ENCODE results near the gene RELL2. TPM values are rescaled to one million over a fixed set of nuclear protein-coding genes. Genes with fewer than 3 reads are reported as not detected.
A peak's percentile ranks its signal among the peaks of the same experiment; 100 is the strongest.

Gene RELL2
- total and polyA plus RNA-seq, 4 donors: 1.2 to 6.9 (median 6.2) TPM

DNA sequence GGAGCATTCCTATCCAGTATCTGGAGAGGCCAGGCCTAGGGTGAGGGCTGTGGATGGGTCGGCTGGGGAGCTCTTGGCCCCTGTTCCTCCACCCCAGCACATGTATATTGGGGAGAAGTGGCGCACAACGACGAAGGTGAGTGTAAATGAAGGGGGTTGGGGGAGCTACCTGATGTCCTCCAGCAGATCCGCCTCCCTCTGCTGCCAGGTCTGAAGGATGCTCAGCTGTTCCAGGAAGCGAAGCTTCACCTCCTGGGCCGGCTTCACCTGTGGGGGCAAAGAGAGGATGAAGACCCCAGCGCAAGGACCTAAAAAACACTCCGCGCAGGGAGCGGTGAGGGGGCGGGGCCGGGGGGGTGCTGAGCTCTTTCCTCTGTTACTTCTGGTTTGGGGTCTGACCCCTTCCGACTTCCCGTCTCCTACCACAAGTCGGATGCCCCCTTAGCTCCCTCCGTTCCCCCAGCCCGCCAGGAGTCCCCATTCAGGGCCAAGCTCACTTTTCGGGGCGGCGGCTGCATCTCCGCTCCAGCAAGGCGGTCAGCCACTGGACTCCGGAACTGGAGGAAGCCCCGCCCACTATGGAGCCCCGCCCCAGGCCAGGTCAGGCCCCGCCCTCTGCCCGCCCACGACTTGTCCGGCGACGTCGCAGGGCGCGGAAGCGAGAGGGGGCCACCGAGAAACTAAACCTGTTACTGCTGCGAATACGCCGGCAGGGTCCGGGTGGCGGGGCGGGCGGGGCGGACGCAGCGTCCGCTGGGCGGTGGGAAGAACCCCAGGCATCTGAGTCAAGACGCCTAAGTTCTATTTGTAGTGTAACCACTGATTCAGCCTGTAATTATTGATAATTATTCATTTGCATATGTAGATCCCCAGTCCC, 14.3 kb downstream of the RELL2 start, which contains the start of gene FCHSD1:
FCHSD1 (minus strand) TSS at position 568 of the 877 bp plus-strand sequence; CDS start at position 518, 50 bp downstream.
- peak within 1 kb of the TSS in 1 of 2 donors; percentile 32 for H3K27ac ChIP-seq (ENCODE audit: low read depth in 1 of 2, low read length in 1 of 2)
- 5 to 8% methylated on average over 39 to 50 of the region's 50 CpGs for WGBS, 2 donors
- H3K36me3 ChIP-seq (ENCODE audit: control insufficient read depth in 4 of 4, insufficient read depth in 4 of 4, low read length in 4 of 4): peaks cover 4 to 16% (median 9%) of the 10 kb centered on the region in 4 donors
- peak within 1 kb of the TSS; percentile 53 for H3K4me3 ChIP-seq
- peaks cover 0 to 13% (median 0%) of the 10 kb centered on the region in 5 donors for H3K4me1 ChIP-seq (ENCODE audit: control insufficient read depth in 5 of 5, insufficient read depth in 5 of 5, low read length in 5 of 5)
- ATAC-seq (ENCODE audit: insufficient read depth, low FRiP score): peak; percentile 99
- H3K9me3 ChIP-seq (ENCODE audit: control insufficient read depth in 4 of 4, insufficient read depth in 3 of 4, low read length in 3 of 4): no peaks in the 10 kb centered on the region
- H3K27me3 ChIP-seq (ENCODE audit: control insufficient read depth in 3 of 3, insufficient read depth in 3 of 3, low read length in 2 of 3): no peaks in the 10 kb centered on the region
- H3K9ac ChIP-seq (ENCODE audit: insufficient read depth in 1 of 2, low read length in 2 of 2): peak within 1 kb of the TSS; percentile 11 to 50
- TF ChIP-seq, protein P1, sequence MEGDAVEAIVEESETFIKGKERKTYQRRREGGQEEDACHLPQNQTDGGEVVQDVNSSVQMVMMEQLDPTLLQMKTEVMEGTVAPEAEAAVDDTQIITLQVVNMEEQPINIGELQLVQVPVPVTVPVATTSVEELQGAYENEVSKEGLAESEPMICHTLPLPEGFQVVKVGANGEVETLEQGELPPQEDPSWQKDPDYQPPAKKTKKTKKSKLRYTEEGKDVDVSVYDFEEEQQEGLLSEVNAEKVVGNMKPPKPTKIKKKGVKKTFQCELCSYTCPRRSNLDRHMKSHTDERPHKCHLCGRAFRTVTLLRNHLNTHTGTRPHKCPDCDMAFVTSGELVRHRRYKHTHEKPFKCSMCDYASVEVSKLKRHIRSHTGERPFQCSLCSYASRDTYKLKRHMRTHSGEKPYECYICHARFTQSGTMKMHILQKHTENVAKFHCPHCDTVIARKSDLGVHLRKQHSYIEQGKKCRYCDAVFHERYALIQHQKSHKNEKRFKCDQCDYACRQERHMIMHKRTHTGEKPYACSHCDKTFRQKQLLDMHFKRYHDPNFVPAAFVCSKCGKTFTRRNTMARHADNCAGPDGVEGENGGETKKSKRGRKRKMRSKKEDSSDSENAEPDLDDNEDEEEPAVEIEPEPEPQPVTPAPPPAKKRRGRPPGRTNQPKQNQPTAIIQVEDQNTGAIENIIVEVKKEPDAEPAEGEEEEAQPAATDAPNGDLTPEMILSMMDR (IDR thresholded peaks at IDR 0.05; ENCODE audit: control extremely low read depth, extremely low read depth): no peak
- DNase-seq: peak; percentile 82 to 92 (median 87)

GRCh38 chr5:141651728-141652105, 14.9 kb downstream of the RELL2 start:
- Histone ChIP-seq H3K27ac (ENCODE audit: low read depth in 1 of 2, low read length in 1 of 2) (no peak overlapping the region), H3K9me3 (ENCODE audit: control insufficient read depth in 4 of 4, insufficient read depth in 3 of 4, low read length in 3 of 4) (no peaks in the 10 kb centered on the region), H3K9ac (ENCODE audit: insufficient read depth in 1 of 2, low read length in 2 of 2) (peak overlapping the region in 1 of 2 donors; percentile 50)

GRCh38 chr5:141654298-141654697, 17.5 kb downstream of the RELL2 start:
- WGBS, 2 donors: 67 to 76% methylated on average over 2 of the region's 2 CpGs

More at GRCh38 chr5:141651728-141652105, 14.9 kb downstream of the RELL2 start:
- peak in 1 of 3 donors; percentile 7 for DNase-seq
- 47 to 50% methylated on average over 9 of the region's 9 CpGs for WGBS, 2 donors
- Histone ChIP-seq H3K36me3 (ENCODE audit: control insufficient read depth in 4 of 4, insufficient read depth in 4 of 4, low read length in 4 of 4) (peaks cover 4 to 21% (median 8%) of the 10 kb centered on the region in 4 donors), H3K4me3 (no peak overlapping the region), H3K4me1 (ENCODE audit: control insufficient read depth in 5 of 5, insufficient read depth in 5 of 5, low read length in 5 of 5) (peaks cover 0 to 13% (median 0%) of the 10 kb centered on the region in 5 donors), H3K27me3 (ENCODE audit: control insufficient read depth in 3 of 3, insufficient read depth in 3 of 3, low read length in 2 of 3) (no peaks in the 10 kb centered on the region)
- no peak for ATAC-seq (ENCODE audit: insufficient read depth, low FRiP score)
- TF ChIP-seq, protein P1 (IDR thresholded peaks at IDR 0.05; ENCODE audit: control extremely low read depth, extremely low read depth): no peak

More at GRCh38 chr5:141654298-141654697, 17.5 kb downstream of the RELL2 start:
- peaks cover 4 to 30% (median 22%) of the 10 kb centered on the region in 4 donors for H3K36me3 ChIP-seq (ENCODE audit: control insufficient read depth in 4 of 4, insufficient read depth in 4 of 4, low read length in 4 of 4)
- H3K9me3 ChIP-seq (ENCODE audit: control insufficient read depth in 4 of 4, insufficient read depth in 3 of 4, low read length in 3 of 4): no peaks in the 10 kb centered on the region
- H3K27ac ChIP-seq (ENCODE audit: low read depth in 1 of 2, low read length in 1 of 2): no peak overlapping the region
- ATAC-seq (ENCODE audit: insufficient read depth, low FRiP score) (no peak), DNase-seq (no peak)
- no peak overlapping the region for H3K4me3 ChIP-seq
- TF ChIP-seq, protein P1 (IDR thresholded peaks at IDR 0.05; ENCODE audit: control extremely low read depth, extremely low read depth): no peak
- no peak overlapping the region for H3K9ac ChIP-seq (ENCODE audit: insufficient read depth in 1 of 2, low read length in 2 of 2)
- peaks cover 0 to 13% (median 0%) of the 10 kb centered on the region in 5 donors for H3K4me1 ChIP-seq (ENCODE audit: control insufficient read depth in 5 of 5, insufficient read depth in 5 of 5, low read length in 5 of 5)
- H3K27me3 ChIP-seq (ENCODE audit: control insufficient read depth in 3 of 3, insufficient read depth in 3 of 3, low read length in 2 of 3): no peaks in the 10 kb centered on the region

Data from lung (tissue), 12 donors.